Lower lobe of right lung (tissue), 2 donors: Measurements from ENCODE around the gene ULK2. TPM values are rescaled to one million over a fixed set of nuclear protein-coding genes. Genes with fewer than 3 reads are reported as not detected.

ENCODE experiments used
- ATAC-seq, 2 donors: fragments of 200-7000 bp; cut with Tn5 transposase; one replicate each; pipeline ENCODE4 v1.9.1; 2020 to 2022; ENCODE audit warnings: mild to moderate bottlenecking in 2 of 2, moderate library complexity in 2 of 2
- DNase-seq: peaks from one replicate; pipeline ENCODE4 v3.0.0-alpha.2; 2020
- H3K27ac ChIP-seq: fragments of 200-600 bp; one replicate; pipeline ENCODE4 v1.8.0; 2022
- H3K27me3 ChIP-seq: fragments of 200-600 bp; one replicate; pipeline ENCODE4 v1.8.0; 2022; ENCODE audit warnings: low read depth
- H3K36me3 ChIP-seq: fragments of 200-600 bp; one replicate; pipeline ENCODE4 v1.8.0; 2022; ENCODE audit warnings: mild to moderate bottlenecking
- H3K4me1 ChIP-seq: fragments of 200-600 bp; one replicate; pipeline ENCODE4 v1.8.0; 2022
- H3K4me3 ChIP-seq: fragments of 200-600 bp; one replicate; pipeline ENCODE4 v1.8.0; 2022; ENCODE audit warnings: mild to moderate bottlenecking
- H3K9me3 ChIP-seq: fragments of 200-600 bp; one replicate; pipeline ENCODE4 v1.8.0; 2022
- CTCF ChIP-seq: fragments of 200-600 bp; IDR thresholded peaks from one replicate; pipeline ENCODE4 v1.8.0; 2022; ENCODE audit warnings: antibody characterized with exemption, mild to moderate bottlenecking
- intact Hi-C: fragments of 100-400 bp; cut with DNase I; formaldehyde crosslinking; loops from one replicate; pipeline ENCODE4 v1.11.0; 2022
- long read RNA-seq: library from polyadenylated mRNA; unstranded; transcript quantifications from one replicate; pipeline ENCODE4 v2.0.0, GENCODE V29; 2021
- total RNA-seq: library from RNA; stranded (reverse); fragmentation: NEBNext Ultra II Directional; extraction: Animal tissue kit (Norgen Biotek cat#: 25700); gene quantifications from one replicate; pipeline ENCODE4 v1.2.1, GENCODE V29; 2021
- donor health status: DM: no; HTN: yes; CAD: no; lungs with severe emphysema.

Gene ULK2
- 20.1 TPM for total RNA-seq
- long read RNA-seq, full-length matches to known transcripts, result 18 of 32 reads
- long read RNA-seq, partial matches to known transcripts, result 10 of 32 reads
- long read RNA-seq, other reads (novel, unspliced or antisense), result 4 of 32 reads

DNA sequence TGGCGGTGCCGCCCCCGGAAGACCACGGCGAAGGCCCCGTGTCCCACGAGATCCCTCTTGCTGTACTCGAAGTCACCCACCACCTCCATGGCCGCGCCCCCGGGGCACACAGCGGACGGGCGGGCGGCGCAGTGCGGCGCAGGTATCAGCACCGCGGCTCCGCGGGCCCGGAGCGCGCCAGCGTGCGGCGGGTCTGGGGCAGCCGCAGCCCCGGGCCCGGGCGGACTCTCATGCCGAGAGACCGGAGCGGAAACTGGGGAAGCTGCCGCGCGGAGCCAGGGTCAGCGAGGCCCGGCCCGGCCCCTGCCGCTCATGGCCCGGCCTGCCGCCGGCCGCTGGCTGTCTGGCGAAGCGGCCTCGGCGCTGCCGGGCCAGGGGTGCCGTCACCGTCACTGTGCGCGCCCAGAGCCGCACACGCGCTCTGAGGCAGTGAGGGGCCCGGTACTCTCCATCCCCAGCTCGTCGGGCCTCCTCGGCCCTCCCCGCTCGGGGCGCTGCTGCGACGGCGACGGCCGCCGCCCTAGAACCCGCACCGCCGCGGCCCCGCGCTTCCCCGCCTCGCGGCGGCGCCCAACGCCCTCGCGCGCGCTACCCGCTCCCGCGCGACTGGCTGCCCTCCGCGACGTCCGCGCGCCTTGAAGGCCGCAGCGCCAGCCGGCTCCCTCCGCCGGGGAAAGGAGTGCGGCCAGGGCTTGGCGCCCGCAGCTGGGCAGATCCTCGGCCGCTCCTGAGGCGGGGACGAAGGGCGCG, at the start of gene ULK2:
ULK2 (minus strand) TSS at position 608 of the 750 bp plus-strand sequence; CDS start at position 89, 519 bp downstream.
- H3K4me1 ChIP-seq, result peaks cover 9% of the 10 kb centered on the region
- ATAC-seq, result peak; percentile 90 to 91
- peak; percentile 71 for DNase-seq
- H3K9me3 ChIP-seq, result no peaks in the 10 kb centered on the region
- H3K36me3 ChIP-seq, result peaks cover 8% of the 10 kb centered on the region
- H3K27me3 ChIP-seq, result no peaks in the 10 kb centered on the region
- intact Hi-C loops, result no loop called here
- peak within 1 kb of the TSS; percentile 92 for H3K27ac ChIP-seq
- no peak for TF ChIP-seq CTCF
- H3K4me3 ChIP-seq, result peak within 1 kb of the TSS; percentile 81

DNA sequence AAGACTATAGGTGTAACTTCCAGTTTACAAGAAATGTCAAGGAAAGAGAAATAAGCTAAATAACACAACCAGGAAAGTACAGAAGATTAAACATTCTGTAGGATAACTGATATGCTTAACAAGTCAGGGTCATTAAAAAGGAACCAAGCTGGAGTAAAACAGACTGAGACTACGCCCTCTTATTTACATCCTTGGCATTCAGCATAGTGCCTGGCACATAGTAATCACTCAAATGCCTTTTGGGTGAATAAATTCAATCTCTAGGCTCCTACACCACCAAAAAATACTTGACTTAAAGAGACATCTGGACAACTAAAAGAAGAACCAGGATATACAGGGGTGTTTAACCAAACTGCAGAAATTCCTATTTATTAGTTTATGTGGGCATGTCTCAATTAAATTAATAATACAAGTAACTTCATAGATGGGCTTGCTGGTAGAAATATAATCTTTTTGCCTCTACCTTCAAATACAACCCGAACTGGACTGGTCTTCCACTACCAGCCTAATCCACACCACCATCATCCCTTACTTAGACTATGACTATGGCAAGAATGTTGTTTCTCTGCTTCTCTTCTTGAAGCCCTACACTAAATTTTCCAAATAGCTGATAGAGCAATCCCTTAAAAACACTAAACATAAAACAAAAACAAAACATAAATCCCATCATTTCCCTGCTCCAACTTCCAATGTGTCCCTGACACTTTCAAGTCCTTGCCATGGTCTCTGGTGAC, 47.7 kb upstream of the ULK2 start:
- no peak for TF ChIP-seq CTCF
- Histone ChIP-seq H3K27ac (no peak overlapping the region), H3K4me3 (no peak overlapping the region), H3K4me1 (no peaks in the 10 kb centered on the region), H3K27me3 (no peaks in the 10 kb centered on the region), H3K9me3 (no peaks in the 10 kb centered on the region), H3K36me3 (peaks cover 97% of the 10 kb centered on the region)
- no peak for ATAC-seq
- no peak for DNase-seq
- intact Hi-C loops, result no loop called here

- Histone ChIP-seq H3K9me3 (no peaks in the 10 kb centered on the region), H3K4me1 (no peaks in the 10 kb centered on the region), H3K27me3 (no peaks in the 10 kb centered on the region), H3K36me3 (peaks cover 97% of the 10 kb centered on the region), H3K27ac (no peak overlapping the region), H3K4me3 (no peak overlapping the region)
- no peak for TF ChIP-seq CTCF
- DNase-seq (no peak), ATAC-seq (no peak)
- intact Hi-C loops, result no loop called here
These were observed 43.3 kb upstream of the ULK2 start for GRCh38 chr17:19911033-19911432.

- H3K36me3 ChIP-seq, result peaks cover 98% of the 10 kb centered on the region
- no peak for TF ChIP-seq CTCF
- DNase-seq (no peak), ATAC-seq (no peak)
- no peak overlapping the region for H3K4me3 ChIP-seq
- H3K27me3 ChIP-seq, result no peaks in the 10 kb centered on the region
- H3K27ac ChIP-seq, result no peak overlapping the region
- intact Hi-C loops, result no loop called here
- peaks cover 9% of the 10 kb centered on the region for H3K4me1 ChIP-seq
- no peaks in the 10 kb centered on the region for H3K9me3 ChIP-seq
These were observed 41.4 kb upstream of the ULK2 start for GRCh38 chr17:19909139-19909538.

DNA sequence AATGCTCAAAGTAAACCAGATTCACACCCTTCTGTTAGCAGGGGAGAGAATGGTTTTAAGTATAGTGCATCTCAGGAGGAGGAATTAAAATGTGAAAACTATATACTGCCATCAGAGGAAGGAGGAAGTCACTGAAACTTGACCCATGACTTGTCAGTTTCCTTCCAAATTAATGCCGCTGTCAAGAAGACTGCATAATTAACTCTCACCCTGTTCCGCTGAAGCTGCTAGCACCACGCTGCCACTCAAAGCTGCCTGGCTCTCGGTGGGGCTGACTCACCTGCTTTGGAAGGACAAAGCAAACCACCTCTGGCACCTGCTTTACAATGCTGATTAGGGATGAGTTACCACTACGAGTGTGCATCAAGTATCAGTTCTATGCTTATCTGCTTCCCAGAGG, 37.8 kb upstream of the ULK2 start:
- peaks cover 93% of the 10 kb centered on the region for H3K36me3 ChIP-seq
- intact Hi-C loops, result no loop called here

More for the DNA sequence above, 37.8 kb upstream of the ULK2 start:
- no peak for ATAC-seq
- no peak for DNase-seq
- no peak overlapping the region for H3K27ac ChIP-seq
- no peak for TF ChIP-seq CTCF
- no peaks in the 10 kb centered on the region for H3K27me3 ChIP-seq
- H3K4me3 ChIP-seq, result no peak overlapping the region
- H3K9me3 ChIP-seq, result no peaks in the 10 kb centered on the region
- H3K4me1 ChIP-seq, result peaks cover 17% of the 10 kb centered on the region
